GM19467 (cell line): ENCODE results near the gene TKT.

Source experiments
- ATAC-seq: cut with Tn5 transposase; IDR thresholded peaks from one replicate; pipeline ENCODE4 v1.9.1; 2021; ENCODE audit warnings: mild to moderate bottlenecking, moderate library complexity; ENCODE audit not compliant: unreplicated experiment

Gene TKT

GRCh38 chr3:53225651-53226050 lies 30.2 kb downstream of the TKT start:
- no peak for ATAC-seq

DNA sequence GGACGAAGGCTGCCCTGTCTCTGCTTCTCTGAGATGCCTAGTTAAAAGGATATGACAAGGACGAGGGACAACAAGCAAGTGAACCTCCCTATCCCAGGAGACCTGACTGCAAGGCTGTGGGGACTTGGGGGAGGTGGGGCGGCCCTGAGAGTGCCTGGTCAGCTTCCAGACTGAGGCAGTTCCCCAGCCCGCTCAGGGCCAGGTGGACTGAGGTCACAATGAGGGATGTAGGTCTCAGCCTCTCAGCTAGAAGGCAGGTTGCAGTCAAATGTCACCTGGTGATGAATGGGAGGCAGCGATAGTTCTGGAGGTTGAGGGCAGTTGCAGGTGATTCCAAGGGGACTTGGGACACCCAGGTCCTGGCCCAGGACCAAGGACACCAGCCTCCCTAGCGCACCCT lies 30.6 kb downstream of the TKT start:
- ATAC-seq, result no peak

DNA sequence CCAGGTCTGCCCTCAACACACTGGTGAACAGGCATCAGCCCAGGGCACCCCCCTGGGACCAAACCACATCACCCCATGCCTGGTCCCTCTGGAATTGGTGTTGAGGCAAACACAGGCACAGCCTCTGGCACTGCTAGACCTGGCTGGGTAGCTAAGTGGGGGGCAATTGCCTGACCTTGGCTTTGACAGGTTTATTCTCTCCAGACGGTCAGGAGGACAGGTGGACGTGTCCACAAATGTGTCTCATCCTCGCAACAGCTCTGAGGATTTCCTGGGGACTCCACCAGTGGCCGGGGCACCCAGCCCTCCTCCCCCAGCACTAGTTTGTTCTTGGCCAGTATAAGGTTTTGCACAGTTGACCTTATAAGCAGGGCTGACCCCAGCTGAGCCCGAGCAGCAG lies 31.3 kb downstream of the TKT start:
- no peak for ATAC-seq

- no peak for ATAC-seq
These were observed 31.8 kb downstream of the TKT start for GRCh38 chr3:53224026-53224425.

DNA sequence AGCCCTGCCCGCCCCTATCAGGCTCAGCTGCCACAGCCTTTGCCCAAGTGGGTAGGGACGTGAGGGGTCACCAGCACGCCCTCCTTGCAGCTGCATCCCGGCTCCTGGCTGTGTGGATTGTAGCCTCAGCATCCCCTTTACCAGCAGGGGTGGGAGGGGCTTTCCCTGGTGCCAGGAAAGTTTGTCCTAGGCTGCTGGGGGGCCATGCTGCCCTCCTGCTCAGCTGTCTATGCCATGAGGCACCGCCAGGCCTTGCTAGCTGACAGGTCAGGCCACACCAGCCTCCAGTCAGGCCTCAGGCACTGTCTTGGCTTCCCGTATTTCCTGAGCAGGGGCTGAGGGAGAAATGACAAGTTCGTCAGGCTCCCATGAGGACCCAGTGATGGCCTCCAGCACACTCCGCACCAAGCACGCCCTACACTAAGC lies 32.3 kb downstream of the TKT start:
- ATAC-seq, result no peak

- no peak for ATAC-seq
These were observed 32.8 kb downstream of the TKT start for GRCh38 chr3:53223025-53223424.

- no peak for ATAC-seq
These were observed 33.5 kb downstream of the TKT start for GRCh38 chr3:53222183-53222901.

DNA sequence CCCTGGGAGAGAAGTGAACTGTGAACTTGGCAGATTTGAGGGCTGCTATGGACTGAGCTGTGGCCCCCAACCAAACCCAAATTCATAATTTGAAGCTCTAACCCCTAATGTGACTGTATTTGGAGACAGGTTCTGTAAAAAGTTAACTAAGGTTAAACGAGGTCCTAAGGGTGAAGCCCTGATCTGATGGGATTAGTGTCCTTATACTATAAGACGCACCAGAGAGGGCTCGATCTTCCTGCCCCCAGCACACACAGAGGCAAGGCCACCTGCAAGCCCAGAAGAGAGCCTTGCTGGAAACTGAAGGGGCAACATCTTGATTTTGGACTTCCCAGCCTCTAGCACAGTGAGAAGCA lies 34.0 kb downstream of the TKT start:
- no peak for ATAC-seq

DNA sequence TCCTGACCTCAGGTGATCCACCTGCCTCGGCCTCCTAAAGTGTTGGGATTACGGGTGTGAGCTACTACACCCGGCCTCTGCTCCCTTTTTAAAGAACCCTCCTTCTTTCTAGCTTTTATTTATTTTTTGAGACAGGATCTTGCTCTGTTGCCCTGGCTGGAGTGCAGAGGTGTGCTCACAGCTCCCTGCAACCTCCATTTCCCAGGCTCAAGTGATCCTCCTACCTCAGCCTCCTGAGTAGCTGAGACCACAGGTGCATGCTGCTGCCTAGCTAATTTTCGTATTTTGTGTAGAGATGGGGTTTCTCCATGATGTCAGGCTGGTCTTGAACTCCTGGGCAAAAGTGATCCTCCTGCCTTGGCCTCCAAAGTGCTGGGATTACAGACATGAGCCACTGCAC lies 34.5 kb downstream of the TKT start:
- no peak for ATAC-seq

- ATAC-seq, result peak; percentile 76
These were observed 35.8 kb downstream of the TKT start for GRCh38 chr3:53219895-53220483.

GRCh38 chr3:53218131-53218530 lies 37.7 kb downstream of the TKT start:
- no peak for ATAC-seq

GRCh38 chr3:53217175-53217574 lies 38.6 kb downstream of the TKT start:
- ATAC-seq, result no peak

- no peak for ATAC-seq
These were observed 39.1 kb downstream of the TKT start for GRCh38 chr3:53216723-53217122.

DNA sequence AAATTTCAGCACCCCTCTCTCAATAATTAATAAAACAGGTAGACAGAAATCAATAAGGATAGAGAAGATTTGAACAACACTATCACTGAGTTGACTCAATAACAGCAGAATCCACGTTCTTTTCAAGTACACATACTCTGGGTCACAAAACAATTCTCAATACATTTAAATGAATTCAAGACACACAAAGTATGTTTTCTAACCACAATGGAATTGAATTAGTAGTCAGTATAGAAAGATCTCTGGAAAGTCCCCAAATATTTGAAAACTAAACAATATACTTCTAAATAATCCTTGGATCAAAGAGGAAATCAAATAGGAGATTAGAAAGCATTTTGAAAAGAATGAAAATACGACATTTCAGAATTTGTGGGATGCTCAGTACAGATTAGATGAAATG lies 40.0 kb downstream of the TKT start:
- no peak for ATAC-seq

DNA sequence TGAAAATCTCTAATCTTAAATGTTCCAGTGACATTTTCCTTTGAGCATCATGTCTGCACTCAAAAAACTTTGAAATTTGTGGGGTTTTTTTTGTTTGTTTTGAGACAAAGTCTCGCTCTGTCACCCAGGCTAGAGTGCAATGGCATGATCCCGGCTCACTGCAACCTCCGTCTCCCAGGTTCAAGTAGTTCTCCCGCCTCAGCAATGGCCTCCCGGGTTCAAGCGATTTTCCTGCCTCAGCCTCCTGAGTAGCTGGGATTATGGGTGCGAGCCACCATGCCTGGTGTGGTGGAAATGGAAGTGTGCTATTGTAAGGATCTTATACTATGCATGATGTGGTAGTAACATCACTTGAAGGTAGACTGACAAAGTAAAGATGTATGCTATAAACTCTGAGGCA lies 42.5 kb downstream of the TKT start:
- no peak for ATAC-seq

- ATAC-seq, result no peak
These were observed 43.8 kb downstream of the TKT start for GRCh38 chr3:53211706-53212702.

GRCh38 chr3:53202331-53203015 lies 53.3 kb downstream of the TKT start:
- no peak for ATAC-seq

DNA sequence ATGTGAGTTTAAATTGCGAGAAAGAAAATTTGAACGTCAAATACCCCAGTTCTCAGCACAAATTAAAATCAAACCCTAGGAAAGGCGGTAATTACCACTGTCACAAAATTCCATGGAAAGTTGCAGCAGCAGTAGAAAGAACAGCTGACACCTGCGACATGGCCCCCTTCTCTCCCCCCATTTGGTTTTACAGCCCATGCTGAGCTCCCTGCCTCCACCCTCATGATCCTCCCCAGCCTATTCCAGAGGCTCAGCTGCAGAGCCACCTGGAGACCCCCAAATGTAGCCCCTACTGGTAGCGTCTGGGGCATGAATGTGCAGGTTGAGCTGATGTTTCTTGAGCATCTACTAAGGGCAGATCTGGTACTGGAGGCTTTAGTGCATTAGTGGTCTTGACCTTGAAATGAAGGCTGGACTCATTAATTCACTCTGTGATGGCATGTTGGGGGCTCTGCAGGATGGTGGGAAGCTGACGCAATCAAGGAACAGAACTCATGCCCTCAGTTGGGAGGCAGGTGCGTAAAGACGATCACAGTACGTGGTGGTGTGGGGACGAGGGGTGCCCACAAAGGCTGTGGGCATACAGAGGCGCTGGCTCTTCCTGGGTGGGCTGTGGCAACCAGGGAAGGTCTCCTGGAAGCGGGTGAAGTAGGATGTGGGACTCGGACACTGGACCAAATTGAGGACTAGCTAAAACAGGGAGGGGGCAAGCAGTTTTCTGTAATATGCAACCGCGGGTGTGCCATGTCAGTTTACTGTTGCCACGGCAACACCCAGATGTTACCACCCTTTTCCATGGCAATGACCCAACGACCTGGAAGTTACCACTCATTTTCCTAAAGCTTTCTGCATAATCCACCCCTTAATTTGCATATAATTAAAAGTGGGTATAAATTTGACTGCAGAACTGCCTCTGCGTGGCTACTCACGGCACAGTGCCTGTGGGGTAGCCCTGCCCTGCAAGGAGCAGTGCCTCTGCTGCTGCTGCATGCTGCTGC lies 55.0 kb downstream of the TKT start:
- no peak for ATAC-seq

- no peak for ATAC-seq
These were observed 56.0 kb downstream of the TKT start for GRCh38 chr3:53199834-53200233.

DNA sequence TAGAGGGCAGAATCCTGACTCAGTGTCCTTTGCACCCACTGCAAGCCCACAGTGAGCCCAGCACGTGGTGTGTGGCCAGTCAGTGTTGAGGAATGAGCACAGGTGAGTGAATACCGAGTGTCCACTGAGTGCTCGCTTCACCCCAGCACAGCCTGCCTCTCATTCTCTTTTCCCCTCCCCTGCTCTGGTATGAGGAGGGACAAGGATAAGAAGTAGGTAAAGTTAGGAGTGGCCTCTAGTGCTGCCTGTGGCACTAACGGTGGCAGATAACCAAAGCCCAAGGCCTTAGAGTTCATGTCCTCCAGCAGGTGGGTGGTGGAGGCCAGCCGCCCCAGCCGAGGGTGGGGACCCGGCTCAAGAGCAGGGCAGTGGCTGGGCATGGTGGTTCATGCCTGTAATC lies 56.8 kb downstream of the TKT start:
- ATAC-seq, result no peak
